Measurements from ENCODE around the gene GSC2.
A peak's percentile ranks its signal among the peaks of the same experiment; 100 is the strongest.

GSC2 gene

GRCh38 chr22:19182472-19183157 lies 32.5 kb upstream of the GSC2 start:
- TF ChIP-seq CTCF (IDR thresholded peaks at IDR 0.05; ENCODE audit: borderline replicate concordance, control extremely low read depth, extremely low read depth, insufficient read depth, missing control alignments): no peak
- DNase-seq (ENCODE audit: low spot score): no peak
- in situ Hi-C loops (cut with MboI; ENCODE audit: low sequenced_read_pairs, unreplicated experiment): loop anchor here (10.0 kb wide), 2 partner anchors 62 to 292 kb away; partner anchors contain the start of genes CDC45 and UFD1

- no peak for DNase-seq (ENCODE audit: low spot score)
- in situ Hi-C loops (cut with MboI; ENCODE audit: low sequenced_read_pairs, unreplicated experiment): loop anchor here (10.0 kb wide), 2 partner anchors 63 to 293 kb away; partner anchors contain the start of genes CDC45 and UFD1
Measured at GRCh38 chr22:19181786-19182471, 31.8 kb upstream of the GSC2 start.

GRCh38 chr22:19180740-19181410 lies 30.8 kb upstream of the GSC2 start:
- TF ChIP-seq CTCF (IDR thresholded peaks at IDR 0.05; ENCODE audit: borderline replicate concordance, control extremely low read depth, extremely low read depth, insufficient read depth, missing control alignments): no peak
- in situ Hi-C loops (cut with MboI; ENCODE audit: low sequenced_read_pairs, unreplicated experiment): loop anchor here (10.0 kb wide), 2 partner anchors 64 to 294 kb away; partner anchors contain the start of genes CDC45 and UFD1
- DNase-seq (ENCODE audit: low spot score): no peak

More at GRCh38 chr22:19181786-19182471, 31.8 kb upstream of the GSC2 start:
- TF ChIP-seq CTCF (IDR thresholded peaks at IDR 0.05; ENCODE audit: borderline replicate concordance, control extremely low read depth, extremely low read depth, insufficient read depth, missing control alignments): no peak

- TF ChIP-seq CTCF (IDR thresholded peaks at IDR 0.05; ENCODE audit: borderline replicate concordance, control extremely low read depth, extremely low read depth, insufficient read depth, missing control alignments): no peak
- in situ Hi-C loops (cut with MboI; ENCODE audit: low sequenced_read_pairs, unreplicated experiment): loop anchor here (10.0 kb wide), 2 partner anchors 65 to 295 kb away; partner anchors contain the start of genes CDC45 and UFD1
- DNase-seq (ENCODE audit: low spot score): no peak
Measured at GRCh38 chr22:19180234-19180633, 30.1 kb upstream of the GSC2 start.

- in situ Hi-C loops (cut with MboI; ENCODE audit: low sequenced_read_pairs, unreplicated experiment): loop anchor here (10.0 kb wide), 2 partner anchors 65 to 295 kb away; partner anchors contain the start of genes CDC45 and UFD1
- DNase-seq (ENCODE audit: low spot score): peak; percentile 88
- peak; percentile 65 for TF ChIP-seq CTCF (IDR thresholded peaks at IDR 0.05; ENCODE audit: borderline replicate concordance, control extremely low read depth, extremely low read depth, insufficient read depth, missing control alignments)
Measured at GRCh38 chr22:19179497-19180048, 29.5 kb upstream of the GSC2 start.
